IPS-11a (cell line): Measurements from ENCODE around the gene NANOS3.
A peak's percentile ranks its signal among the peaks of the same experiment; 100 is the strongest.
"Not testable (repeated sequence)": the region's sequence is repeated elsewhere in the genome, so short reads cannot be mapped to it uniquely, and the experiment has no call there.

ENCODE experiments used
- H3K4me3 ChIP-seq: one replicate; pipeline ENCODE4 v1.5.1; 2013; ENCODE audit warnings: low read depth, low read length, control low read depth

Gene NANOS3

DNA sequence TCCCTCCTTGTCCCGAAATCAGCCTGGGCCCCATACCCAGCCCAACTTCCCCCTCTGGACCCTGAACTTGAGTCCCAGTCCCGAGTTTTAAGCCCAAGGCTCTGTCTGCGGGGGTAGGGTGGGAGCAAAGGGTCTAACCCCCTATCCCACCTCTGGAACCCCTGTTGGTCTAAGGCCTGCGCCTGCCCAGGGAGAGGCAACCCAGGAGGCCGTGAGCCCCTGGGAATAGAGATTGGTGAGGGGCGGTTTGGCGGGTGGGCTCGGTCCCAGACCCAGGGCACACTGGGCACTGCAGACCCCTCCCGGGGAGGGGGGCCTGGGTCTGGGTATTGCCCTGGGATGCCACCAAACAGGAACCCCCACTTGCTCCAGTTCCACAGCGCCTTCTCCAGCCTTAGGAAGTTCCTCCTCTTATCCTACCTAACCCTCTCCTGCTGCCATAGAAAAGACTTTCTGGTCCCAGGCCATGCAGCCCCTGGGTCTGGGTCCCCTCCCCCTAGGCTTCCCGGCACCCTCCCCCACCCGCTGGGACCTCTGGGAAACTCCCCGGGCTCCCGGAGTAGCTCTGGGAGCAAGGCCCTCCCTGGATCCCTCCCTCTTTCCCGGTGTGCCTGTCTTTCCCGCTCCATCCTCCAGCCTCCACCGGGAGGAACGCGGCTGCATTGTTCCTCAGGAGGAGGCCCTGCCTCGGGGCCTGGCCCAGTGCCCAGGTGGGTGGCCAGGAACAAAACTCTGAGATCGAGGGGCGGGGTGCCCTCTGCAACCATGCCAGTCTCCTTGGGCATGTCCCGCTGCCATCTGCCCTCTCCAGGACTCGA is 33.6 kb upstream of the NANOS3 start:
- peak overlapping the region; percentile 29 for H3K4me3 ChIP-seq

GRCh38 chr19:13844130-13844631 is 32.8 kb upstream of the NANOS3 start:
- H3K4me3 ChIP-seq, result no peak overlapping the region

DNA sequence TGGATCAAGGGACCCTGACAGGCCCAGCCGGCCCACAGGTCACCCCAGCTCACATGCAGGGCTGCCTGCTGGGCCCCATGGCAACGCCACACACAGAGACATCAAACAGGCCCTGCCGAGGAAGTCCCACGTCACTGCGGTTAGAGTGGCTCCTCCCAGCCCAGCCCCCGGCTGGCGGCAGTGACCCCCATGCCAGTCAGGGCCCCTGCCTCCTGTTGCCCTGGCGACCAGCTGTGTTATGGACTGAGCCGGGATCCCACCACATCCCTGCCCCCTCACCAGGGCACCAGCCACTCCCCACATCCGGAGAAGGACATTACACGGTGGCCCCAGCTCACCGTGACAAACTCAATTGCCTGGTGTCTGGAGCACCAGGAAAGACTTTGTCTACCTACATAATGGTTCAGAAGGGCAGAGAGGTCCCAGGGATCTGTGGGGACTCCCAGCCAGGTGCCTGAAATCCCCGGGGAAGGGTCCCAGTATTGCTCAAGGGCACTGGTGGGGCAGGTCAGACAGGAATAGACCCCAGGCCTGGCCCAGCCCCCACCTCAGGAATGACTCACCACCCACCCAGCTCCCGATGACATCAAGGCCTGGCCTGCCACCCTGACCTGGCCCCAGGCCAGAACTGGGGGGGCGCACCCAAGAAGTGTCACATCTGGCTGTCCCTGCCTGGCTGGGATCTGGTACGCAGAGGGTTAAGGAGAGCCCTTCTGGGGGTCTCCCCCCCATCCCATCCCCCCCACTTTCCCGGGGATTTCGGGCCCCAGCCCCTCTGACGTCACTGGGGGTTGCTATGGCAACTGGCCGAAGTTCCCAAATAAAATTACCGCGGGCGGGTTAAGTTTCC is 30.2 kb upstream of the NANOS3 start:
- H3K4me3 ChIP-seq, result peak overlapping the region; percentile 46

GRCh38 chr19:13847407-13848339 is 29.3 kb upstream of the NANOS3 start:
- peak overlapping the region; percentile 46 for H3K4me3 ChIP-seq

DNA sequence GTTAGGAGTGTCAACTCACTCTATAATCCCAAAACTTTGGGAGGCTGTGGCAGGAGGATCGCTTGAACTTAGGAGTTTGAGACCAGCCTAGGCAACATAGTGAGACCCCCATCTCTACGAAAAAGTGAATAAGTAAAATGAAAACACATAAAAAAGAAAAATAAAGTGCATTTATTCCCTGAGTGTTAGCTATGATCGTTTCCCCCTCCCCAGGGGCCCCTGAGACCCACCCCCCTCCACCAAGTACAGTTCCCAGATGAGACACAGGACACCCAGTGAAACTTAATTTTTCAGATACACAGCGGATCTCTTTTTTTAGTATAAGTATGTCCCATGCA is 28.6 kb upstream of the NANOS3 start:
- no peak overlapping the region for H3K4me3 ChIP-seq

- H3K4me3 ChIP-seq, result no peak overlapping the region
Measured at GRCh38 chr19:13848798-13849676, 27.9 kb upstream of the NANOS3 start.

DNA sequence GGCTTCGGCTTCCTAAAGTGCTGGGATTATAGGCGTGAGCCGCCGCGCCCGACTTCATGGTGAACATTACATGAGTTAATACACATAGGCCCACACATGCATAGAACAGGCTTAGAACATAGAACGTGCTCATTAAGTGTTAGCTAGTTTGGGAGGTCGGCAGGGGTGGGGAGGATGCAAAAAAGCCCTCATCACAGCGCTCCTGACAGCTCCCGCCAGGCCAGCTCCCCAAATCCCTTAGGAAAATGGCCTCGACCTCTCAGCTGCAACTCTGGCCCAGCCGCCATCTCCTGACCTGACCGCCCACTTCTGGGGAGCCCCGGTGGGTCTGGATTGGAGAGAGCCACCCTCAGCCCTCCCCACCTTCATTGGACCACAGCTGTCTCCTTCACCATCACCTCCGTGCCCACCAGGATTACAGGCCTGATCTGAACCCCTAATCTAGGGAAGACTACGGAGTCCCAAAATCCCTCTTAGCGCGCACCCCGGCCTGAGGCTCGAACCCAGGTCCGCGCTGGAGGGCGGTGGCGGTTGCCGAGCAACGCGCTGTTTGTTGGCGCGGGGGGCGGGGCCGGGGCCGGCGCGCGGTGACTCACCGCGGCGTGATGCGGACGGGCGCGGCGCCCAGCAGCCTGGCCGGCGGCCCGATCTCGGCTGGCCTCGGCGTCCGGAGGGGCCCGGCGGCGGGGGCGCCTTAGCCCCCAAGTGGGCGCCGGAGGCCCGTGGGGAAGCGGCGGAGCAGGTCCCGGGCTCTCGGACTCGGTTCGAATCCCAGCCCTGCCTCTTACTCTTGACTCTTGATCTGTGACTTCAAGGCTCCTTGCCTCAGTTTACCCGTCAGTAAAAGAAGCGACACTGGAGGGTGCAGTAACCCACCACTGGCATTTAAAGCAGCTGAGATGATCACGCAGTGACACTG is 26.7 kb upstream of the NANOS3 start:
- H3K4me3 ChIP-seq, result no peak overlapping the region

- no peak overlapping the region for H3K4me3 ChIP-seq
Measured at GRCh38 chr19:13850910-13851733, 25.8 kb upstream of the NANOS3 start.

GRCh38 chr19:13851734-13852114 is 25.2 kb upstream of the NANOS3 start:
- not testable (repeated sequence) for H3K4me3 ChIP-seq

DNA sequence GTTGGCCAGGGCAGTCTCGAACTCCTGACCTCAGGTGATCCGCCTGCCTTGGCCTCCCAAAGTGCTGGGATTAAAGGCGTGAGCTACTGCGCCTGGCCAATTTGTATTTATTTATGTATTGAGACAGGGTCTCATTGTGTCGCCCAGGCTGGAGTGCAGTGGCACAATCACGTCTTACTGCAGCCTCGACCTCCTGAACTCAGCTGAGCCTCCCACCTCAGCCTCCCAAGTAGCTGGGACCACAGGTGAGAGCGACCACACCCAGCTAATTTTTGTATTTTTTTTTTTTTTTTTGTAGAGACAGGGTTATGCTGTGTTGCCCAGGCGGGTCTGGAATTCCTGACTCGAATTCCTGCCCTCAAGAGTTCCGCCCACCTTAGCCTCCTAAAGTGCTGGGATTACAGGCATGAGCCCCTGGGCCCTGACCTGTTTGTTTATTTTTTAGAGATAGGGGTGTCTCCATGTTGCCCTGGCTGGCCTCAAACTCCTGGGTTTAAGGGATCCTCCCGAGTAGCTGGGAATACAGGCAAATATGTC is 24.7 kb upstream of the NANOS3 start:
- H3K4me3 ChIP-seq, result not testable (repeated sequence)

GRCh38 chr19:13856497-13856896 is 20.4 kb upstream of the NANOS3 start:
- no peak overlapping the region for H3K4me3 ChIP-seq

- H3K4me3 ChIP-seq, result no peak overlapping the region
Measured at GRCh38 chr19:13859361-13859880, 17.5 kb upstream of the NANOS3 start.

DNA sequence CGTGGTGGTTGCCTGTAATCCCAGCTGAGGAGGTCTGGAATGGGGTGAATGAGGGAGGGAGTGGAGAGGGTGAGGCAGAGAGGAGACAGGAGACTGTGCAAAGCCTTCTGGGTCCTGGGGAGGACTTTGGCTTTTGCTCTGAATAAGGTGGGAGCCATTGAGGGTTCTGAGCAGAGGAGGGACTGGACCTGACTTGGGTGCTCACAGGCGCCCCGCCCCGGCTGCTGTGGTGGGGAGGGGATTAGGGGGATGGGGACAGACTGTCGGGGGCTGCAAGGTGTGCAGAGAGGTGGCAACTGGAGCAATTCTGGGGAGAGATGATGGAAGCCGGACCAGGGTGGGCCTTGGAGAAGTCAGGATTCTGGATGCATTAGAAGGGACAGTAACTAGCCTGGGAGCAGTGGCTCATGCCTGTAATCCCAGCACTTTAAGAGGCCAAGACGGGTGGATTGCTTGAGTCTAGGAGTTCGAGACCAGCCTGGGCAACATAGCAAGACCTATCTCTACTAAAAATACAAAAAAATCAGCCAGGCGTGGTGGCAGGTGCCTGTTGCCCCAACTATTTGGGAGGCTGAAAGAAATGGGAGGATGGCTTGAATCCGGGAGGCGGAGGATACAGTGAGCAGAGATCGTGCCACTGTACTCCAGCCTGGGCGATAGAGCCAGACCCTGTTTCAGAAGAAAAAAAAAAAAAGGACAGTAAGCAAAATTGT is 16.1 kb upstream of the NANOS3 start:
- H3K4me3 ChIP-seq, result no peak overlapping the region

GRCh38 chr19:13861392-13861713 is 15.6 kb upstream of the NANOS3 start:
- no peak overlapping the region for H3K4me3 ChIP-seq

GRCh38 chr19:13861714-13862531 is 15.0 kb upstream of the NANOS3 start:
- peak overlapping the region; percentile 27 for H3K4me3 ChIP-seq

DNA sequence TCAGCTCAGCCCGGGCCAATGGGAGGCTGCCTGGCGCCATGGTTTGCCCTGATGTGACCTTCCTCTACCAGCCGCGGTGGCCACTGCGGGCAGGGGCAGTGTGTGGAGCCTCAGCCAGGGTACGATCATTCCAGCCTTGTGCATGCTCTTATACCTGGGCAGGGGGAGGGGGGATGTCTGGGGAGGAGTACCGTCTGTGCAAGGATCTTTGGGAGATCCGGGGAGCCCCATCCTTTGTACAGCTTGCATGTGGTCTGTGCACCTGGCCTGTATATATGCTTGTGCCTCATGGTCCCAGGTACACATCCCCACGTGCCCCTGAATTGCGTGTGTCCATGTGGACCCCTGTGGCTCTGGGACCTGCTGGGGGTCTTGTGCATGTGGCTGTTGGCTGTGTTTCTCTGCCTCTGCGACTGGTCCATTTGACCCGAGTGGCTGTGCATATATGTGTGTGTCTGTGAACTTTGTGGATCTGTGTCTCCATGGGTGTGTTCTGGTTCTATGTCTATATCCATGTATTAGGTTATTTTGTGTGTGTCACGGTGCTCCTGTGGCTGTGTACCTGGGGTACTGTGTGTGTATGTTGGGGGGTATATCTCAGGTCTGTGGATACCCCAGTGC is 12.8 kb upstream of the NANOS3 start:
- no peak overlapping the region for H3K4me3 ChIP-seq
